Breast epithelium (tissue), 3 donors: ENCODE results near the gene MUC6.

Experiments
- POLR2A ChIP-seq: fragments of 450-650 bp; IDR thresholded peaks from one replicate; pipeline ENCODE4 v1.6.1; 2016; ENCODE audit warnings: antibody characterized with exemption, mild to moderate bottlenecking, moderate library complexity
- TF ChIP-seq, protein P1 (sequence below), 3 donors: fragments of 450-650 bp; IDR thresholded peaks; one replicate each; pipeline ENCODE4 v1.5.1; 2016 to 2017; ENCODE audit warnings: antibody characterized with exemption in 3 of 3, mild to moderate bottlenecking in 3 of 3, moderate library complexity in 3 of 3

DNA sequence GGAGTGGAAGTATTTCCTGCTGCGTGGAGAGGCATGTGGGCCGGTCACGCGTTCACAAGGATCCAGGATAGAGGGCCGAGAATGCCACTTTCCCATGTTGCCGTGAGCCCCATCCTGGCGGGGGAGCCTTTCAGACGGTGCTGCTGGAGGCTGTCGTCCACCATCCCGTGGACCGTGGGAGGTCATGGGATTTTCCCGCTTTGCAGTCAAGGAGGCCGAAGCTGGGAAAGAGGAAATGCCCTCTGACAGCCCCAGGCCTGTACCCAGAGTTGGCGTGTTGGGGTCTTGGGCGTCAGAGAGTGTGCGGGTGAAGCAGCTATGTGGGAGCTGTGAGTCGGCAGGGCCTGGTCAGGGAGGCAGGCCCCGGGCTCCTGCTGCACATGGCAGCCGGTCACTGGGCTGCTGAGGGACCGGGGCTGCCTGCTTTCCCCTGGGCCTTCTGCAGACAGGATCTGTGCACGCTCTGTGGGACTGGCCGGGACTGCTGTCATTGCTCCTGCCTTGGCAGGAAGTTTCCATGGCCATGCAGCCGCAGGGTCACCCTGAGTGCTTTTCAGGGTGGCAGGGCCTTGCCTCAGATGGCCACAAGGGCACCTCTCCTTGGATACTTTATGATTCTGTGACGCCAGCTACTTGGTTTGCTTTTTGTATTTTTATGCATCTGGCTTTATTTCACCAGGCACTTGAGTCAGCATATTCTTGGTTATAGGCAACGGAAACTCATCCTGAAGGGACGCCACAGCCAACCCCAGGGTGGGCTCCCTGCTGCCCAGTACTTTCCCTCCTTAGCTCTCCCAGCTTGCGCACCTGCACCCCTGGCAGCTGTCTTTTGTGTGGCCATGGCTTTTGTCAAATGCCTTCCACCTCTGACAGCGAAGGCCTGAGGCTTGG, 58.4 kb downstream of the MUC6 start:
- TF ChIP-seq POLR2A = no peak
- TF ChIP-seq, protein P1, sequence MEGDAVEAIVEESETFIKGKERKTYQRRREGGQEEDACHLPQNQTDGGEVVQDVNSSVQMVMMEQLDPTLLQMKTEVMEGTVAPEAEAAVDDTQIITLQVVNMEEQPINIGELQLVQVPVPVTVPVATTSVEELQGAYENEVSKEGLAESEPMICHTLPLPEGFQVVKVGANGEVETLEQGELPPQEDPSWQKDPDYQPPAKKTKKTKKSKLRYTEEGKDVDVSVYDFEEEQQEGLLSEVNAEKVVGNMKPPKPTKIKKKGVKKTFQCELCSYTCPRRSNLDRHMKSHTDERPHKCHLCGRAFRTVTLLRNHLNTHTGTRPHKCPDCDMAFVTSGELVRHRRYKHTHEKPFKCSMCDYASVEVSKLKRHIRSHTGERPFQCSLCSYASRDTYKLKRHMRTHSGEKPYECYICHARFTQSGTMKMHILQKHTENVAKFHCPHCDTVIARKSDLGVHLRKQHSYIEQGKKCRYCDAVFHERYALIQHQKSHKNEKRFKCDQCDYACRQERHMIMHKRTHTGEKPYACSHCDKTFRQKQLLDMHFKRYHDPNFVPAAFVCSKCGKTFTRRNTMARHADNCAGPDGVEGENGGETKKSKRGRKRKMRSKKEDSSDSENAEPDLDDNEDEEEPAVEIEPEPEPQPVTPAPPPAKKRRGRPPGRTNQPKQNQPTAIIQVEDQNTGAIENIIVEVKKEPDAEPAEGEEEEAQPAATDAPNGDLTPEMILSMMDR (IDR thresholded peaks at IDR 0.05) = no peak
